Pancreas (tissue), 10 donors: ENCODE data around the gene BPIFB1. TPM values are rescaled to one million over a fixed set of nuclear protein-coding genes. Genes with fewer than 3 reads are reported as not detected.

Experiments used
- ATAC-seq, 4 donors: fragments of 200-7000 bp; cut with Tn5 transposase; one replicate each; pipeline versions ENCODE4 v1.8.0 to v1.9.1; 2020; ENCODE audit warnings: mild to moderate bottlenecking in 4 of 4, moderate library complexity in 4 of 4
- DNase-seq, 6 donors: peaks; one replicate each; pipeline ENCODE4 v3.0.0-alpha.2; 2020
- FAIRE-seq: peaks from 2 replicates; lab custom pipeline; 2012; peaks lifted over from hg19 to GRCh38; lab: Jason Lieb, UNC
- H3K27ac ChIP-seq, 4 donors: fragments of 200-600 bp; sonication (generic); 1 replicate in 3 of 4; 2 replicates in 1 of 4; pipeline versions ENCODE4 v1.5.0 to v1.8.0; 2020
- H3K27me3 ChIP-seq, 4 donors: fragments of 200-600 bp; one replicate each; pipeline ENCODE4 v1.8.0; 2021
- H3K36me3 ChIP-seq, 3 donors: fragments of 200-600 bp; sonication (generic) in 1 of 3; one replicate each; pipeline versions ENCODE4 v1.5.0 to v1.8.0; 2020 to 2021
- H3K4me1 ChIP-seq, 3 donors: fragments of 200-600 bp; one replicate each; pipeline ENCODE4 v1.8.0; 2021
- H3K4me3 ChIP-seq, 4 donors: fragments of 200-600 bp; sonication (generic) in 2 of 4; one replicate each; pipeline versions ENCODE4 v1.5.0 to v1.8.0; 2020 to 2021
- H3K9me3 ChIP-seq, 4 donors: fragments of 200-600 bp; one replicate each; pipeline ENCODE4 v1.8.0; 2021
- CTCF ChIP-seq, 4 donors: fragments of 200-600 bp; sonication (generic) in 3 of 4; IDR thresholded peaks; one replicate each; pipeline versions ENCODE4 v1.5.0 to v1.8.0; 2021; ENCODE audit warnings: antibody characterized with exemption in 4 of 4
- WGBS, 2 donors: extraction: QIAGEN DNeasy Blood & Tissue Kit; methylation state at CpG; one replicate each; pipeline ENCODE4 v1.1.7; 2013; 5-methylcytosine and 5-hydroxymethylcytosine counted together
- intact Hi-C, 3 donors: fragments of 100-400 bp; cut with DNase I; formaldehyde crosslinking; loops; one replicate each; pipeline versions ENCODE4 v1.11.1 to v1.14.2; 2022
- polyA plus RNA-seq, 2 donors: library from polyadenylated mRNA; stranded (reverse); fragments of 200-250 nt; gene quantifications; one replicate each; pipeline ENCODE4 v1.2.3, GENCODE V29; 2013
- total RNA-seq, 6 donors: library from RNA; stranded (reverse); fragmentation: NEBNext Ultra II Directional in 4 of 6; extraction: Animal tissue kit (Norgen Biotek cat#: 25700) in 4 of 6; gene quantifications; one replicate each; pipeline versions ENCODE4 v1.2.1 to v1.2.4, GENCODE V29; 2021 to 2023
- donor health status: healthy with polysubstance abuse.
- donor health status: DM: no; HTN: no; CAD: no; lungs with moderate emphysema.
- donor health status: DM: no; HTN: no; CAD: no.
- donor health status: control.
- donor health status: control.
- donor health status: Bipolar disorder and iron deficiency.
- donor health status: DM: yes; HTN: yes; CAD: no.
- donor health status: DM: no; HTN: no; CAD: no.
- donor health status: DM: no; HTN: no; CAD: no.
- donor health status: DM: yes; HTN: yes; CAD: no.

Gene BPIFB1
- total and polyA plus RNA-seq, 8 donors, result 0.12 to 0.32 TPM; not detected in 6

- Histone ChIP-seq H3K4me3 (no peak overlapping the region), H3K27ac (no peak overlapping the region), H3K9me3 (no peaks in the 10 kb centered on the region), H3K27me3 (no peaks in the 10 kb centered on the region), H3K4me1 (no peaks in the 10 kb centered on the region), H3K36me3 (no peaks in the 10 kb centered on the region)
- DNase-seq (no peak), FAIRE-seq (no peak), ATAC-seq (no peak)
- intact Hi-C loops, result no loop called here
- TF ChIP-seq CTCF (IDR thresholded peaks at IDR 0.05), result no peak
- 51 to 71% methylated on average over 6 of the region's 6 CpGs for WGBS, 2 donors
These were observed 45.0 kb upstream of the BPIFB1 start for GRCh38 chr20:33237989-33238388.

- Histone ChIP-seq H3K4me1 (no peaks in the 10 kb centered on the region), H3K27me3 (no peaks in the 10 kb centered on the region), H3K27ac (no peak overlapping the region), H3K4me3 (no peak overlapping the region), H3K9me3 (no peaks in the 10 kb centered on the region), H3K36me3 (no peaks in the 10 kb centered on the region)
- no peak for TF ChIP-seq CTCF (IDR thresholded peaks at IDR 0.05)
- DNase-seq, result no peak
- intact Hi-C loops, result no loop called here
- FAIRE-seq, result no peak
- ATAC-seq, result no peak
- WGBS, 2 donors, result 14 to 22% methylated on average over 1 of the region's 1 CpG
These were observed 43.6 kb upstream of the BPIFB1 start for GRCh38 chr20:33239418-33239817.

GRCh38 chr20:33239979-33240736, 42.9 kb upstream of the BPIFB1 start:
- H3K27me3 ChIP-seq, result no peaks in the 10 kb centered on the region
- no peaks in the 10 kb centered on the region for H3K4me1 ChIP-seq
- no peak for TF ChIP-seq CTCF (IDR thresholded peaks at IDR 0.05)
- no peak for FAIRE-seq
- no peaks in the 10 kb centered on the region for H3K36me3 ChIP-seq
- H3K27ac ChIP-seq, result no peak overlapping the region
- 45 to 58% methylated on average over 4 of the region's 4 CpGs for WGBS, 2 donors
- intact Hi-C loops, result no loop called here
- no peak for ATAC-seq
- no peaks in the 10 kb centered on the region for H3K9me3 ChIP-seq
- no peak for DNase-seq
- H3K4me3 ChIP-seq, result no peak overlapping the region

- intact Hi-C loops, result no loop called here
- TF ChIP-seq CTCF (IDR thresholded peaks at IDR 0.05), result no peak
- DNase-seq (no peak), ATAC-seq (no peak), FAIRE-seq (no peak)
- WGBS, 2 donors, result 45 to 48% methylated on average over 5 of the region's 5 CpGs
- no peaks in the 10 kb centered on the region for H3K9me3 ChIP-seq
- no peaks in the 10 kb centered on the region for H3K36me3 ChIP-seq
- H3K4me1 ChIP-seq, result no peaks in the 10 kb centered on the region
- no peak overlapping the region for H3K4me3 ChIP-seq
- no peaks in the 10 kb centered on the region for H3K27me3 ChIP-seq
- H3K27ac ChIP-seq, result no peak overlapping the region
These were observed 42.1 kb upstream of the BPIFB1 start for GRCh38 chr20:33240923-33241322.
